Esophagus muscularis mucosa (tissue), 4 donors: ENCODE data around the gene NCK1. TPM values are rescaled to one million over a fixed set of nuclear protein-coding genes. Genes with fewer than 3 reads are reported as not detected.
"Not testable (repeated sequence)": the region's sequence is repeated elsewhere in the genome, so short reads cannot be mapped to it uniquely, and the experiment has no call there.

ENCODE experiments used
- DNase-seq: peaks from one replicate; pipeline ENCODE4 v3.0.0-alpha.2; 2017; ENCODE audit errors: extremely low spot score
- H3K27ac ChIP-seq, 4 donors: fragments of 200-600 bp; sonication (generic); replicated peaks in 1 of 4; 1 replicate in 3 of 4; 2 replicates in 1 of 4; pipeline ENCODE4 v1.5.1; 2016 to 2019; ENCODE audit warnings: mild to moderate bottlenecking in 1 of 4
- H3K27me3 ChIP-seq, 4 donors: fragments of 200-600 bp; sonication (generic); one replicate each; pipeline versions ENCODE4 v1.5.1 to v1.6.0; 2016 to 2019
- H3K36me3 ChIP-seq, 4 donors: fragments of 200-600 bp; sonication (generic); one replicate each; pipeline ENCODE4 v1.5.1; 2016 to 2019
- H3K4me1 ChIP-seq, 4 donors: fragments of 200-600 bp; sonication (generic); one replicate each; pipeline ENCODE4 v1.5.1; 2016 to 2019
- H3K4me3 ChIP-seq, 4 donors: fragments of 200-600 bp; sonication (generic); 1 replicate in 2 of 4; 2 replicates in 2 of 4; pipeline ENCODE4 v1.5.1; 2016 to 2019; ENCODE audit warnings: mild to moderate bottlenecking in 4 of 4, moderate library complexity in 1 of 4
- H3K9me3 ChIP-seq, 4 donors: fragments of 200-600 bp; sonication (generic); 1 replicate in 3 of 4; 2 replicates in 1 of 4; pipeline ENCODE4 v1.5.1; 2016 to 2019
- CTCF ChIP-seq, 3 experiments: fragments of 200-600 bp in 2 of 3; fragments of 450-650 bp in 1 of 3; sonication (generic) in 2 of 3; IDR thresholded peaks; one replicate each; pipeline ENCODE4 v1.5.1; 2017 to 2019; ENCODE audit warnings: antibody characterized with exemption in 3 of 3, mild to moderate bottlenecking in 2 of 3, moderate library complexity in 1 of 3
- EP300 ChIP-seq: sonication (generic); formaldehyde crosslinking; IDR thresholded peaks from one replicate; pipeline ENCODE4 v1.6.1; 2017; ENCODE audit warnings: antibody characterized with exemption
- POLR2A ChIP-seq: fragments of 450-650 bp; IDR thresholded peaks from one replicate; pipeline ENCODE4 v1.6.1; 2017; ENCODE audit warnings: antibody characterized with exemption, moderate library complexity, mild to moderate bottlenecking, low read depth
- POLR2AphosphoS5 ChIP-seq, 2 donors: sonication (generic); formaldehyde crosslinking; IDR thresholded peaks; one replicate each; pipeline ENCODE4 v1.6.1; 2017; ENCODE audit warnings: antibody characterized with exemption in 2 of 2
- WGBS: methylation state at CpG from one replicate; pipeline ENCODE4 v1.1.5; 2018; 5-methylcytosine and 5-hydroxymethylcytosine counted together
- intact Hi-C: fragments of 100-400 bp; cut with DNase I; formaldehyde crosslinking; loops from one replicate; pipeline ENCODE4 v1.15.1; 2023
- total RNA-seq, 4 donors: library from RNA; depleted of rRNA; stranded (reverse); fragments of >200 nt; gene quantifications; one replicate each; pipeline versions ENCODE4 v1.1.0 to v1.2.1, GENCODE V29; 2016

The NCK1 gene
- total RNA-seq, 4 donors from 2014 or later = 28.9 to 54.0 (median 37.0) TPM

GRCh38 chr3:136899622-136900158 lies 37.7 kb downstream of the NCK1 start:
- TF ChIP-seq POLR2AphosphoS5 (IDR thresholded peaks at IDR 0.05) (no peak), POLR2A (no peak), EP300 (no peak), CTCF (IDR thresholded peaks at IDR 0.05) (no peak)
- Histone ChIP-seq H3K4me3 (no peak overlapping the region), H3K27me3 (no peaks in the 10 kb centered on the region), H3K9me3 (peaks cover 0 to 15% (median 11%) of the 10 kb centered on the region in 4 donors), H3K36me3 (no peaks in the 10 kb centered on the region), H3K27ac (no peak overlapping the region), H3K4me1 (peaks cover 8 to 33% (median 26%) of the 10 kb centered on the region in 4 donors)
- DNase-seq = no peak
- intact Hi-C loops = no loop called here
- WGBS = 78% methylated on average over 2 of the region's 2 CpGs

GRCh38 chr3:136900694-136901093 lies 38.7 kb downstream of the NCK1 start:
- intact Hi-C loops, H3K4me3 ChIP-seq, H3K27ac ChIP-seq, H3K36me3 ChIP-seq, H3K27me3 ChIP-seq, DNase-seq: not testable (repeated sequence)
- peaks cover 0 to 15% (median 11%) of the 10 kb centered on the region in 4 donors for H3K9me3 ChIP-seq
- 79% methylated on average over 1 of the region's 1 CpG for WGBS
- H3K4me1 ChIP-seq = peaks cover 8 to 30% (median 24%) of the 10 kb centered on the region in 4 donors

GRCh38 chr3:136901391-136901790 lies 39.4 kb downstream of the NCK1 start:
- Histone ChIP-seq H3K4me1 (peaks cover 11 to 35% (median 30%) of the 10 kb centered on the region in 4 donors), H3K36me3 (no peaks in the 10 kb centered on the region), H3K9me3 (peaks cover 0 to 15% (median 11%) of the 10 kb centered on the region in 4 donors), H3K27ac (no peak overlapping the region), H3K4me3 (no peak overlapping the region), H3K27me3 (no peaks in the 10 kb centered on the region)
- no peak for DNase-seq
- intact Hi-C loops = no loop called here
- 92% methylated on average over 3 of the region's 3 CpGs for WGBS
- TF ChIP-seq EP300 (no peak), POLR2A (no peak), POLR2AphosphoS5 (IDR thresholded peaks at IDR 0.05) (no peak), CTCF (IDR thresholded peaks at IDR 0.05) (no peak)

- H3K4me3 ChIP-seq, H3K27me3 ChIP-seq, DNase-seq, intact Hi-C loops, H3K27ac ChIP-seq, H3K36me3 ChIP-seq: not testable (repeated sequence)
- Histone ChIP-seq H3K4me1 (peaks cover 21 to 45% (median 40%) of the 10 kb centered on the region in 4 donors), H3K9me3 (peaks cover 0 to 15% (median 11%) of the 10 kb centered on the region in 4 donors)
- WGBS = 91% methylated on average over 1 of the region's 1 CpG
Measured at GRCh38 chr3:136902530-136902929, 40.5 kb downstream of the NCK1 start.

- H3K9me3 ChIP-seq = peaks cover 0 to 15% (median 11%) of the 10 kb centered on the region in 4 donors
- H3K27ac ChIP-seq = no peak overlapping the region
- WGBS = 0% methylated on average over 1 of the region's 1 CpG
- H3K27me3 ChIP-seq = no peaks in the 10 kb centered on the region
- H3K4me1 ChIP-seq = peaks cover 18 to 41% (median 31%) of the 10 kb centered on the region in 4 donors
- no peak overlapping the region for H3K4me3 ChIP-seq
- intact Hi-C loops = no loop called here
- no peaks in the 10 kb centered on the region for H3K36me3 ChIP-seq
- no peak for TF ChIP-seq POLR2AphosphoS5 (IDR thresholded peaks at IDR 0.05)
- TF ChIP-seq POLR2A = no peak
- no peak for TF ChIP-seq CTCF (IDR thresholded peaks at IDR 0.05)
- DNase-seq = no peak
Measured at GRCh38 chr3:136903899-136904298, 41.9 kb downstream of the NCK1 start.

GRCh38 chr3:136904746-136905145 lies 42.7 kb downstream of the NCK1 start:
- no peaks in the 10 kb centered on the region for H3K36me3 ChIP-seq
- H3K9me3 ChIP-seq = peaks cover 0 to 15% (median 11%) of the 10 kb centered on the region in 4 donors
- no peak for DNase-seq
- H3K27me3 ChIP-seq = no peaks in the 10 kb centered on the region
- intact Hi-C loops = no loop called here
- no peak overlapping the region for H3K4me3 ChIP-seq
- WGBS = 73% methylated on average over 4 of the region's 4 CpGs
- no peak overlapping the region for H3K27ac ChIP-seq
- TF ChIP-seq EP300 (no peak), CTCF (IDR thresholded peaks at IDR 0.05) (no peak)
- peaks cover 22 to 41% (median 31%) of the 10 kb centered on the region in 4 donors for H3K4me1 ChIP-seq
